H9 (cell line): ENCODE measurements around the gene OSGIN1. TPM values are rescaled to one million over a fixed set of nuclear protein-coding genes. Genes with fewer than 3 reads are reported as not detected.

ENCODE experiments used
- DNase-seq: peaks from one replicate; pipeline ENCODE4 v3.0.0-alpha.2; 2017
- H2AFZ ChIP-seq: one replicate; pipeline ENCODE4 v1.6.1; 2013; ENCODE audit warnings: mild to moderate bottlenecking, low read length, control low read depth, moderate library complexity
- H2AK5ac ChIP-seq: 2 replicates; pipeline ENCODE4 v1.6.1; 2013; ENCODE audit warnings: low read length, control low read depth, mixed read lengths; ENCODE audit not compliant: insufficient read length
- H2BK120ac ChIP-seq: one replicate; pipeline ENCODE4 v1.6.1; 2013; ENCODE audit warnings: low read depth, mild to moderate bottlenecking, low read length, control low read depth, inconsistent platforms; ENCODE audit not compliant: poor library complexity, severe bottlenecking
- H2BK12ac ChIP-seq: 2 replicates; pipeline ENCODE4 v1.6.1; 2013; ENCODE audit warnings: low read length, control low read depth, mixed read lengths, low read depth; ENCODE audit not compliant: insufficient read length
- H2BK15ac ChIP-seq: 2 replicates; pipeline ENCODE4 v1.6.1; 2013; ENCODE audit warnings: low read depth, low read length, control low read depth
- H2BK20ac ChIP-seq: one replicate; pipeline ENCODE4 v1.6.1; 2013; ENCODE audit warnings: low read depth, mild to moderate bottlenecking, low read length, control low read depth, inconsistent platforms; ENCODE audit not compliant: poor library complexity, severe bottlenecking
- H2BK5ac ChIP-seq: 2 replicates; pipeline ENCODE4 v1.6.1; 2013; ENCODE audit warnings: low read length, control low read depth, mixed read lengths; ENCODE audit not compliant: insufficient read length
- H3K14ac ChIP-seq: 2 replicates; pipeline ENCODE4 v1.6.1; 2013; ENCODE audit warnings: low read length, control low read depth; ENCODE audit not compliant: insufficient read depth
- H3K18ac ChIP-seq: 2 replicates; pipeline ENCODE4 v1.6.1; 2013; ENCODE audit warnings: low read depth, mild to moderate bottlenecking, mixed read lengths, low read length, control low read depth; ENCODE audit not compliant: insufficient read length
- H3K23ac ChIP-seq: 2 replicates; pipeline ENCODE4 v1.6.1; 2013; ENCODE audit warnings: low read length, control low read depth, mixed read lengths, low read depth; ENCODE audit not compliant: insufficient read length
- H3K23me2 ChIP-seq: 2 replicates; pipeline ENCODE4 v1.6.1; 2013; ENCODE audit warnings: low read depth, mild to moderate bottlenecking, mixed read lengths, low read length, control low read depth; ENCODE audit not compliant: insufficient read length, poor library complexity, severe bottlenecking
- H3K27ac ChIP-seq: 2 replicates; pipeline ENCODE4 v1.5.1; 2013; ENCODE audit warnings: low read length, control low read depth, mixed read lengths, low read depth; ENCODE audit not compliant: insufficient read length
- H3K27me3 ChIP-seq: 2 replicates; pipeline ENCODE4 v1.6.1; 2013; ENCODE audit warnings: low read length, control low read depth, inconsistent platforms; ENCODE audit not compliant: insufficient read depth
- H3K4ac ChIP-seq: 2 replicates; pipeline ENCODE4 v1.6.1; 2013; ENCODE audit warnings: low read depth, mild to moderate bottlenecking, control low read depth, inconsistent platforms, low read length, moderate library complexity
- H3K4me1 ChIP-seq: 2 replicates; pipeline ENCODE4 v1.6.1; 2013; ENCODE audit warnings: low read length, control low read depth, inconsistent platforms; ENCODE audit not compliant: insufficient read depth
- H3K4me2 ChIP-seq: 2 replicates; pipeline ENCODE4 v1.6.1; 2013; ENCODE audit warnings: low read length, control low read depth, mixed read lengths; ENCODE audit not compliant: insufficient read length, insufficient read depth
- H3K56ac ChIP-seq: 2 replicates; pipeline ENCODE4 v1.6.1; 2013; ENCODE audit warnings: low read depth, mild to moderate bottlenecking, mixed read lengths, low read length, control low read depth; ENCODE audit not compliant: insufficient read length
- H3K79me1 ChIP-seq: 2 replicates; pipeline ENCODE4 v1.6.1; 2013; ENCODE audit warnings: low read depth, mild to moderate bottlenecking, moderate library complexity, low read length, control low read depth, inconsistent platforms; ENCODE audit not compliant: insufficient read depth, poor library complexity, severe bottlenecking
- H3K79me2 ChIP-seq: 2 replicates; pipeline ENCODE4 v1.6.1; 2013; ENCODE audit warnings: low read length, control low read depth, inconsistent platforms; ENCODE audit not compliant: insufficient read depth
- H3K9ac ChIP-seq: 2 replicates; pipeline ENCODE4 v1.6.1; 2013; ENCODE audit warnings: low read length, control low read depth, mixed read lengths; ENCODE audit not compliant: insufficient read length; ENCODE audit errors: extremely low read depth
- H3K9me3 ChIP-seq: one replicate; pipeline ENCODE4 v1.6.1; 2013; ENCODE audit warnings: low read depth, low read length, inconsistent platforms; ENCODE audit not compliant: control insufficient read depth
- H3T11ph ChIP-seq: one replicate; pipeline ENCODE4 v1.6.1; 2013; ENCODE audit warnings: mild to moderate bottlenecking, low read length, control low read depth, inconsistent platforms
- H4K20me1 ChIP-seq: one replicate; pipeline ENCODE4 v1.6.1; 2013; ENCODE audit not compliant: control insufficient read depth, insufficient read length, insufficient read depth
- H4K5ac ChIP-seq: 2 replicates; pipeline ENCODE4 v1.6.1; 2013; ENCODE audit warnings: low read depth, mild to moderate bottlenecking, mixed read lengths, low read length, control low read depth; ENCODE audit not compliant: insufficient read length
- H4K8ac ChIP-seq: replicated peaks from 2 replicates; pipeline ENCODE4 v1.6.1; 2013; ENCODE audit warnings: low read length, control low read depth, mixed read lengths, low read depth; ENCODE audit not compliant: insufficient read length
- H4K91ac ChIP-seq: 2 replicates; pipeline ENCODE4 v1.6.1; 2013; ENCODE audit warnings: low read depth, mild to moderate bottlenecking, moderate library complexity, mixed read lengths, low read length, control low read depth; ENCODE audit not compliant: insufficient read length
- H3K27ac Mint-ChIP-seq, 3 experiments: 2 replicates in 2 of 3; 3 replicates in 1 of 3; pipeline ENCODE4 v1.8.0; 2020 to 2021; ENCODE audit warnings: mixed read lengths in 3 of 3, mild to moderate bottlenecking in 1 of 3, moderate library complexity in 1 of 3
- H3K27me3 Mint-ChIP-seq: 2 replicates; pipeline ENCODE4 v1.8.0; 2021; ENCODE audit warnings: low read depth, mild to moderate bottlenecking, moderate library complexity, mixed read lengths
- H3K36me3 Mint-ChIP-seq, 3 experiments: 2 replicates in 2 of 3; 3 replicates in 1 of 3; pipeline ENCODE4 v1.8.0; 2020 to 2021; ENCODE audit warnings: low read depth in 3 of 3, mixed read lengths in 3 of 3; ENCODE audit not compliant: insufficient read depth in 1 of 3
- H3K4me1 Mint-ChIP-seq, 2 experiments: 2 replicates each; pipeline ENCODE4 v1.8.0; 2020; ENCODE audit warnings: mixed read lengths in 2 of 2
- H3K4me3 Mint-ChIP-seq, 2 experiments: 2 replicates in 1 of 2; 3 replicates in 1 of 2; pipeline ENCODE4 v1.8.0; 2020 to 2021; ENCODE audit warnings: mild to moderate bottlenecking in 2 of 2, mixed read lengths in 2 of 2, moderate library complexity in 1 of 2
- H3K9me3 Mint-ChIP-seq, 2 experiments: 2 replicates in 1 of 2; 3 replicates in 1 of 2; pipeline ENCODE4 v1.8.0; 2020; ENCODE audit warnings: mild to moderate bottlenecking in 2 of 2, mixed read lengths in 2 of 2, moderate library complexity in 1 of 2
- CTCF ChIP-seq: fragments of 200-600 bp; sonication (generic); conservative IDR thresholded peaks from 3 replicates; pipeline ENCODE4 v1.8.0; 2021; ENCODE audit warnings: antibody characterized with exemption, mild to moderate bottlenecking
- WGBS: extraction: QIAGEN DNeasy Blood & Tissue Kit; methylation state at CpG from one replicate; pipeline ENCODE4 v1.1.7; 2013; ENCODE audit warnings: missing lambda C conversion rate, low lambda C conversion rate, mixed read lengths; ENCODE audit not compliant: insufficient read length; ENCODE audit errors: extremely low coverage; 5-methylcytosine and 5-hydroxymethylcytosine counted together
- total RNA-seq: library from RNA; stranded (reverse); gene quantifications from 2 replicates; pipeline ENCODE4 v1.2.1, GENCODE V29; 2021

Gene OSGIN1
- total RNA-seq, 1 experiment from 2014 or later = 0.63 TPM

DNA sequence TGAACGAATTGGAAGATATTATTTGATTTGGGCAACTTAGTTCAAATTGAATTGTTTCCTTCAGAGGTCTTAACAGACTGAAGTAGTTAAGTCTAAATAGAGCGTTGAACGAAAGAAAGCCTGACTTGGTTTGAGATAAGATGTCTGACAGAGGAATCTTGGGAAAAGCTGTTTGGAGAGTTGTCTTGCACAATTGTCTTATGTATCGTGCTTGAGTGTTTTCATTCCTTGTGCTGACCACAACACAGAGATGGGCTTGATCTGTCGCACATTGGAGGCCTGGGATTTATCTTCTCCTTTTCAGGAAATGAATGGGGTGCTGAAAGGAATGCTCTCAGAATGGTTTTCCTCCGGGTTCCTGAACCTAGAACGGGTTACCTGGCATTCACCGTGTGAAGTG, 46.4 kb upstream of the OSGIN1 start:
- no peak overlapping the region for H2BK120ac ChIP-seq
- H3K27me3 ChIP-seq = no peaks in the 10 kb centered on the region
- no peak overlapping the region for H3K23ac ChIP-seq
- no peak overlapping the region for H3K4ac ChIP-seq
- peaks cover 2% of the 10 kb centered on the region for H3K79me1 ChIP-seq
- Mint-ChIP-seq H3K36me3 (peaks cover 18 to 37% (median 28%) of the 10 kb centered on the region in 3 experiments; a peak in 6 of 7 replicates), H3K4me3 (peak overlapping the region in 1 of 2 experiments; percentile 31; a peak in 1 of 5 replicates), H3K27me3 (peaks cover 2% of the 10 kb centered on the region), H3K9me3 (no peaks in the 10 kb centered on the region), H3K27ac (no peak overlapping the region; a peak in 1 of 7 replicates), H3K4me1 (peaks cover 16 to 28% of the 10 kb centered on the region in 2 experiments)
- H3K14ac ChIP-seq = no peak overlapping the region
- H3K9me3 ChIP-seq = no peaks in the 10 kb centered on the region
- WGBS = no CpG with 5 or more reads among the region's 8 CpGs
- no peaks in the 10 kb centered on the region for H3K4me1 ChIP-seq
- H2BK15ac ChIP-seq = no peak overlapping the region
- H4K8ac ChIP-seq = no peak overlapping the region
- H3K56ac ChIP-seq = no peak overlapping the region
- H2BK12ac ChIP-seq = no peak overlapping the region
- no peak overlapping the region for H2BK5ac ChIP-seq
- no peak overlapping the region for H3K9ac ChIP-seq
- no peak for DNase-seq
- no peaks in the 10 kb centered on the region for H3K23me2 ChIP-seq
- no peak overlapping the region for H3K18ac ChIP-seq
- H2AK5ac ChIP-seq = no peak overlapping the region
- no peak overlapping the region for H2BK20ac ChIP-seq
- H2AFZ ChIP-seq = no peak overlapping the region
- H3K4me2 ChIP-seq = no peak overlapping the region
- H4K91ac ChIP-seq = no peak overlapping the region
- H3K27ac ChIP-seq = no peak overlapping the region
- H4K20me1 ChIP-seq = no peaks in the 10 kb centered on the region
- no peak for TF ChIP-seq CTCF
- H4K5ac ChIP-seq = no peak overlapping the region
- H3K79me2 ChIP-seq = 0 out of 2 replicates have a peak, but pooled peaks cover 1% of the 10 kb centered on the region
- no peak overlapping the region for H3T11ph ChIP-seq
